Ascending aorta (tissue), 2 donors: Measurements from ENCODE around the gene GGA2. TPM values are rescaled to one million over a fixed set of nuclear protein-coding genes. Genes with fewer than 3 reads are reported as not detected.
"Not testable (repeated sequence)": the region's sequence is repeated elsewhere in the genome, so short reads cannot be mapped to it uniquely, and the experiment has no call there.

Experiments used
- DNase-seq, 2 donors: peaks; one replicate each; pipeline ENCODE4 v3.0.0-alpha.2; 2019; ENCODE audit warnings: low spot score in 2 of 2
- H3K27ac ChIP-seq, 2 donors: fragments of 200-600 bp; sonication (generic); one replicate each; pipeline ENCODE4 v1.5.1; 2016 to 2017; ENCODE audit warnings: mild to moderate bottlenecking in 1 of 2
- H3K27me3 ChIP-seq: fragments of 200-600 bp; sonication (generic); one replicate; pipeline ENCODE4 v1.5.1; 2017
- H3K36me3 ChIP-seq, 2 donors: fragments of 200-600 bp; sonication (generic); one replicate each; pipeline ENCODE4 v1.5.1; 2016
- H3K4me1 ChIP-seq, 2 donors: fragments of 200-600 bp; sonication (generic); one replicate each; pipeline ENCODE4 v1.5.1; 2016 to 2017; ENCODE audit warnings: mild to moderate bottlenecking in 1 of 2
- H3K4me3 ChIP-seq, 2 donors: fragments of 200-600 bp; sonication (generic); one replicate each; pipeline ENCODE4 v1.5.1; 2016 to 2017; ENCODE audit warnings: mild to moderate bottlenecking in 1 of 2
- H3K9me3 ChIP-seq, 2 donors: fragments of 200-600 bp; sonication (generic); one replicate each; pipeline ENCODE4 v1.5.1; 2016
- CTCF ChIP-seq, 3 experiments: fragments of 200-600 bp in 2 of 3; fragments of 450-650 bp in 1 of 3; sonication (generic) in 2 of 3; IDR thresholded peaks; one replicate each; pipeline ENCODE4 v1.5.1; 2016 to 2019; ENCODE audit warnings: antibody characterized with exemption in 3 of 3, mild to moderate bottlenecking in 1 of 3, moderate library complexity in 1 of 3
- intact Hi-C: fragments of 100-400 bp; cut with DNase I; formaldehyde crosslinking; loops from one replicate; pipeline ENCODE4 v1.15.1; 2023
- total RNA-seq: library from RNA; depleted of rRNA; stranded (reverse); fragments of >200 nt; gene quantifications from one replicate; pipeline ENCODE4 v1.1.0, GENCODE V29; 2016

Gene GGA2
- total RNA-seq, 1 donor from 2014 or later, result 10.7 TPM

- intact Hi-C loops, result loop anchor here (10.0 kb wide), 2 partner anchors 953 to 1483 kb away; no protein-coding TSS in a partner anchor
- Histone ChIP-seq H3K4me1 (peaks cover 5 to 7% of the 10 kb centered on the region in 2 donors), H3K27ac (no peak overlapping the region), H3K36me3 (peaks cover 35 to 52% of the 10 kb centered on the region in 2 donors), H3K4me3 (no peak overlapping the region), H3K27me3 (no peaks in the 10 kb centered on the region), H3K9me3 (no peaks in the 10 kb centered on the region)
- TF ChIP-seq CTCF (IDR thresholded peaks at IDR 0.05), result no peak
- no peak for DNase-seq
These were observed 41.9 kb upstream of the GGA2 start for GRCh38 chr16:23552161-23552560.

- intact Hi-C loops, result loop anchor here (10.0 kb wide), 2 partner anchors 955 to 1485 kb away; no protein-coding TSS in a partner anchor
- DNase-seq, result no peak
- Histone ChIP-seq H3K27me3 (no peaks in the 10 kb centered on the region), H3K4me1 (no peaks in the 10 kb centered on the region), H3K36me3 (peaks cover 45 to 74% of the 10 kb centered on the region in 2 donors), H3K27ac (no peak overlapping the region), H3K4me3 (no peak overlapping the region), H3K9me3 (no peaks in the 10 kb centered on the region)
- TF ChIP-seq CTCF (IDR thresholded peaks at IDR 0.05), result no peak
These were observed 39.6 kb upstream of the GGA2 start for GRCh38 chr16:23549938-23550337.

GRCh38 chr16:23544436-23544835, 34.1 kb upstream of the GGA2 start:
- no peak for DNase-seq
- intact Hi-C loops, result no loop called here
- Histone ChIP-seq H3K36me3 (peaks cover 37 to 84% of the 10 kb centered on the region in 2 donors), H3K9me3 (no peaks in the 10 kb centered on the region), H3K27me3 (no peaks in the 10 kb centered on the region), H3K4me1 (no peaks in the 10 kb centered on the region), H3K27ac (no peak overlapping the region), H3K4me3 (no peak overlapping the region)
- no peak for TF ChIP-seq CTCF (IDR thresholded peaks at IDR 0.05)

- H3K4me1 ChIP-seq, DNase-seq, H3K4me3 ChIP-seq, H3K27me3 ChIP-seq, H3K9me3 ChIP-seq, intact Hi-C loops, H3K27ac ChIP-seq: not testable (repeated sequence)
- peaks cover 23 to 73% of the 10 kb centered on the region in 2 donors for H3K36me3 ChIP-seq
These were observed 30.5 kb upstream of the GGA2 start for GRCh38 chr16:23540817-23541178.

- Histone ChIP-seq H3K36me3 (peaks cover 23 to 73% of the 10 kb centered on the region in 2 donors), H3K9me3 (no peaks in the 10 kb centered on the region), H3K4me3 (no peak overlapping the region), H3K4me1 (no peaks in the 10 kb centered on the region), H3K27me3 (no peaks in the 10 kb centered on the region), H3K27ac (no peak overlapping the region)
- intact Hi-C loops, result no loop called here
- TF ChIP-seq CTCF (IDR thresholded peaks at IDR 0.05), result no peak
- DNase-seq, result no peak
These were observed 29.9 kb upstream of the GGA2 start for GRCh38 chr16:23539984-23540816.

GRCh38 chr16:23538919-23539278, 28.6 kb upstream of the GGA2 start:
- H3K9me3 ChIP-seq, result no peaks in the 10 kb centered on the region
- H3K4me1 ChIP-seq, result no peaks in the 10 kb centered on the region
- intact Hi-C loops, result no loop called here
- no peak for TF ChIP-seq CTCF (IDR thresholded peaks at IDR 0.05)
- H3K36me3 ChIP-seq, result peaks cover 33 to 73% of the 10 kb centered on the region in 2 donors
- no peak overlapping the region for H3K4me3 ChIP-seq
- H3K27ac ChIP-seq, result peak overlapping the region in 1 of 2 donors; percentile 21
- no peak for DNase-seq
- H3K27me3 ChIP-seq, result no peaks in the 10 kb centered on the region
